Mucosa of gallbladder (tissue), 1 donor: Measurements from ENCODE around the gene PRRC1. TPM values are rescaled to one million over a fixed set of nuclear protein-coding genes. Genes with fewer than 3 reads are reported as not detected.

ENCODE experiments used
- DNase-seq: peaks from one replicate; pipeline ENCODE4 v3.0.0-alpha.2; 2020; ENCODE audit warnings: low spot score
- total RNA-seq: library from RNA; stranded (reverse); gene quantifications from one replicate; pipeline ENCODE4 v1.2.1, GENCODE V29; 2021
- donor health status: DM: no; HTN: no; CAD: no.

PRRC1 gene
- total RNA-seq, 1 donor from 2014 or later: 59.8 TPM

DNA sequence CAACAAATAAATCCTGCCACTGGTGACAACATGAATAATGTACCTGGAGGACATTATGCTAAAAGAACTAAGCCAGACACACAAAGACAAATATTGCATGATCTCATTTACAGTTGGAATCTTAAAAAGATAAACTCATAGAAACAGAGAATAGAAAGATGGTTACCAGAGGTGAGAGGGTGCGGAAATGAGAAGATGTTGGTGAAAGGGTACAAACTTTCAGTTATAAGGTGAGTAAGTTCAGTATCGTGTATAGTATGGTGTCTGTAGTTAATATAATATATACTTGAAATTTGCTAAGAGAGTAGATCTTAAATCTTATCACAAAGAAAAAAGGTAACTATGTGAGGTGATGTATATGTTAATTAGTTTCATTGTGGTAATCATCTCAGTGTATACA, 63.3 kb downstream of the PRRC1 start:
- DNase-seq: no peak

DNA sequence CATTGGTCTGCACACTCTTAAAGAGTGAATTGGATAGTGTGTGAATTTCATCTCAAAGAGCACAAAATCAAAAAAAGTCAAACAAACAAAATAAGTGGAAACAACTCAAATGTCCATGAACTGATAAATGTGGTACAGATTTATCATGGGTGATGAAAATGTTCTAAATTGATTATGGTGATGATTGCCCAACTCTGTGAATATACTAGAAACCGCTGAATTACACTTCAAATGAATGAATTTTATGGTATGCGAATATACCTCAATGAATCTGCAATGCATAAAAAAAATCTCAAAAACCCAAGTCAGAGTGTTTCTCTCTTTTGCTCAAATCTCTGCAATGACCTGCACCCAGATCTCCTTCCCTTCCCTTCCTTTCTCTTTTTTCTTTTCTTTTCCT, 64.0 kb downstream of the PRRC1 start:
- DNase-seq: no peak

DNA sequence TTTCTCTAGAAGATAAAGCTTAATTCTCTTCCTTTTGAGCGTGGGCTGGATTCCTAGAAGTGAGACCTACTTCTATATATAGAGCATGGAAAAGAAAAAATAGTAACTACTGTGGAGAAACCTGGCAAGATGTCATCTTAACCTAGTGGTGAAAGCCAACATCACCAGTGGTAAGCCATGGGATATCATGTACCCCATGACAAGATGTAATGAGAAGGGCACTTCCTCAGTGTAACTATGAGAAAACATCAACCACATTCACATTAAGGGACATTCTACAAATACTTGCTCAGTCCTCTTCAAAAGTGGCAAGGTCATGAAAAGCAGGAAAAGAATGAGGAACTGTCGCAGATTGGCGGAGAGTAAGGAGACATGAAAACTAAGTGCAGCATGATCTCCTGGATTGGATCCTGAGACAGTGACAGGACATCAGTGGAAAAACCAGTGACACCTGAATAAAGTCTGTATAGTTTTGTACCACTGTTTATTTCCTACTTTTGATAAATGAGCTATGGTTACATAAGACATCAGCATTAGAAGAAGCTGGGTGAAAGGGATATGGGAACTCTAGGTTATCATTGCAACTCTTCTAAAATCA, 65.4 kb downstream of the PRRC1 start:
- DNase-seq: no peak

DNA sequence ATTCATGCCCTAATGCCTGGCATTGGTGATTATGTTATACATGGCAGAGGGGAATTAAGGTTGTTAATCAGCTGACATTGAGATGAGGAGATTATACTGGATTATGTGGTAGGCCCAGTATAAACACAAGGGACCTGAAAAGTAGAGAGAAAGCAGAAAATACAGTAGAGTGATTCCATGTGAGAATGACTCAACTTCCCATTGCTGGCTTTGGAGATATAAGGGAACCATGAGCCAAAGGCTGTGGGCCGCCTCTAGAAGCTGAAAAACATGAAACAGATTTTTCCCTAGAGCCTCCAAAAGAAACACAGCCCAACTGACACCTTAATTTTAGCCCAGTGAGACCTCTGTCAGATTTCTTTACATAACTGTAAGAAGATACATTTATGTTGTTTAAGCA, 66.4 kb downstream of the PRRC1 start:
- DNase-seq: no peak

DNA sequence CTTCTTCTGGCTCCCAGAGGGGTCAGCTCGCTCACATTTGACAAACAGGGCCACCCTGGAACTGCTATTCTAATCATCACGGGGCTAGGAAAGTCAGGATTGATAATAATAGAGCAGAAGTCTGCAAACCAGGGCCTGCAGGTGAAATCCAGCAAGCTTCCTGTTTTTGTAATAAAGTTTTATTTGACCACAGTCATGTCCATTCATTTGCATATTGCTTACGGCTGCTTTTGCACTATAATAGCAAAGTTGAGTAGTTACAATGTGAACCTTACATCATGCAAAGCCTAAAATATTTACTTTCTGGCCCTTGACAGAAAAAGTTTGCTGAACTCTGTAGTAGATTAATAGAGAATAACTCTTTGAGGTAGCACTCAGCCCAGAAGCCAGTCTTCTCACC, 68.2 kb downstream of the PRRC1 start:
- DNase-seq: no peak

DNA sequence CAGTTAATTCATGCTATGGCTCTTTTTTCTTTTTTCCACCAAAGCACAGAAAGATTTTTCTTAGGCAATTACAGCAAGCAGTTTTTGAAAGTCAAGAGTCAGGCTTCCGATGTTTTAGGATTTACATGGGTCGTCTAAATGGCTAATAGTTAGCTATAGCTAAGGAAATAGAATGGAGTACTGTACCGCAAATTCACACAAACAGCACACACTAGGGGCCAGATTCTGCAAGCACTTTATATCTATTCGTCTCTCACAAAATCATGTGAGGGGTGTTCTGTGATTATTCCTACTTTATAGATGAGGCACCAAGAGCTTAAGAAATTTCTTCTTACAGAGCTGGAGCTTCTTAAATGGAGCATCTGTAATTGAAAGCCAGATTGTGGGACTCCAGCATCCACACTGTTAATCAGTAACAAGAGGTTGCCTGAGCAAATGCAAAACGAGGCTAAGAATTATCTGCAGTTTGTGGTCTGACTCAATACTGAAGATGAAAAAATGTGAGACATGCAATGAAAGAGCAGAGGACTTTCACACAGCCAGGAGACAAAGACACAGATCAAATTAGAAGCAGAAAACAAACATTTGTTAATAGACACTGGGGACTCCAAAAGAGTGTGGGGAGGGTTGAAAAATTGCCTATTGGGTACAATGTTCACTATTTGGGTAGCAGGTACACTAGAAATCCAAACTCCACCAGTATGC, 68.8 kb downstream of the PRRC1 start:
- DNase-seq: no peak

DNA sequence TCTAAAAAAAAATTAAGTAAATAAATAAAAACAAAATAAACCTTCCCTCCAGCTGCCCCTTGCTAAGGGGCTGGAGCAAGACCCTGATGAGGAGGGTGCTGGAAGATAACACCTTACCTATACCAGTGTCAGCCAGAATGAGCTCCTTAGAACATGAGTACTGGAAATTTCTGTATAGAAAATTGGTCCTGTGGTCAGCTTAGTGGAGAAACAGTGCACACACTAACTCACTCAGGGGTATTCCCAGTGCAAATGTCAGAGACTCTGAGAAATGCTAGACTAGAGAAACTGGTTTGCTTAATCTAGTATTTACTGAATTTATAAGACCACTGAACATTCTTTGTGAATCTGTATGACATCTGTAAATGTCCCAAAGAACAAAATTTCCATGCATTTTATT, 69.4 kb downstream of the PRRC1 start:
- no peak for DNase-seq

DNA sequence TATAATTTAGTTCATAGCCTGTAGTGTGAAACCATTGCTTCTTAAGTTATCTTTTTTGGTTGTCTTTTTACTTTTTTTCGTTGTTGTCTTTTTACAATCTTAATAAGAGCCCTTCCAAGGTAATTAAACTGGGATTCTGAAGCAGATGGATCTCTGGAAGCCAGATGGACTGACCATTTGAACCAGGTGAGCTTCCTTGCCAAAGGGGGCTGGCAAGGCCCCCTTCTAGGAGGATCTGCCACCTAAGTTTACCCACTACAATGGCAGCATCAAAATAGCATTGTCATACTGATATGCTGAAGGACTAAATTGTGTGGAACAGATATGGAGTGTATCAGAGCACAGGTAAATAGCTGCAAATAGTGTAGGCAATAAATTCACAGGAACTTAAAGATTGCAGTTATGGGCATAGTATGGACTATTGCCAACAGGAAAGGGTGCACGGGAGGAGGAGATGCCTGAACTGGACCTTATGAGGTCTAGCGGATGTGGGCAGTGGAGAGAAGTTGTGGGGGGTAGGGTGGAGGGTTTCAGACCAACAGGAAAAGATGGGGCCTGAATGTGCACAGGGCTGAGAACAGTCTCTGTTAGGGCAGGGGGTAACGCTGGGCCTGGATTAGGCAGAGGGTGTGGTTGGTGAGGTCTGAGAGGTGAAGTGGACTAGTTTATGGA, 69.9 kb downstream of the PRRC1 start:
- DNase-seq: no peak

DNA sequence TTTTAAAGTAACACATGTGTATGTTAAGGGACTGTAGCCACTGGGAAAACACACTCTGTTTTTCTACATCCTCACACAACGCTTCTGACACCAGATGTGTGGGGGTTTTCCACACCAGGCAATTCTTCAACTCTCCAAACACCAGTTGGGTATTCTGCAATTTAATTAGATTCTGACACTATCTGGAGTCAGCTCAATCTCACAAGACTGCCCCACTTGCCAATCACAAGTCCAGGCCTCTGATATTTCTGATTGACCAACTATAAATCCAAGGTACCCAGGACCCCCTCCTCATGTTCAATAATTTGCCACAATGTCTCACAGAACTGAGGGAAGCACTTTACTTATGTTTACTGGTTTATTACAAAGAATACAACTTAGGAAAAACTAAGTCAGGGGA, 70.9 kb downstream of the PRRC1 start:
- DNase-seq: no peak

DNA sequence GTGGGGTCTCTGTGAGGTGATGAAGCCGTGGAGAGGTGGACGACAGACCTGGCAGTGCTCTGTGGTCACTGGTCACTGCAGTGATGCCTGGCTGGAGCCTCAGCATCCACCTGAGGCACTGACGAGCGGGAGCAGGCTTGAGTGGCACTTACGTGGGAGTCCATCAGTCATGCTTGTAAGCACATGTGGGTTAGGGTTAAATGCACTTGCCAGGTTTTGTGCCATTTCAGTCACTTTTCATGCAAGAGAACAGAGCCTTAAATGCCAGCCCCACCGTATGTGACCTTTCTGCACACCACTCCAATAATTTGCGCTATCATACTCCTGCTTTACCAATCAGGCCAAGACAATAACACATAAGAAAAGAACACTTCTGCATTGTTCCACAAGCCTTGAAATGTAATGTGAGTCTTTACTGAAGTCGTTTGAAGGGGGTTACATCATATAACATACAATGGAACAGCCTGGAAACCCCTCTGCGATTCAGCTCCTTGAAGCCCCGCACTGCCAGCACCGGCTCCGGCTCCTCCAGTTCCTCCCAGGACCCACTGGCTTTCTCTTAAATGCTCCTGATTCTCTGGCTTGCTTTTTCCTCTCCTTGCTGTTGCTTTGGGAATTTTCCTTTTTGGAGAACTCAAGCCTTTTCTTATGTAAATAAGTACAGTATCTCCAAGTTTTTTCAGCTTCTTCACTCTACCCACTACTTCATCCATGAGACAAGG, 72.0 kb downstream of the PRRC1 start:
- no peak for DNase-seq

DNA sequence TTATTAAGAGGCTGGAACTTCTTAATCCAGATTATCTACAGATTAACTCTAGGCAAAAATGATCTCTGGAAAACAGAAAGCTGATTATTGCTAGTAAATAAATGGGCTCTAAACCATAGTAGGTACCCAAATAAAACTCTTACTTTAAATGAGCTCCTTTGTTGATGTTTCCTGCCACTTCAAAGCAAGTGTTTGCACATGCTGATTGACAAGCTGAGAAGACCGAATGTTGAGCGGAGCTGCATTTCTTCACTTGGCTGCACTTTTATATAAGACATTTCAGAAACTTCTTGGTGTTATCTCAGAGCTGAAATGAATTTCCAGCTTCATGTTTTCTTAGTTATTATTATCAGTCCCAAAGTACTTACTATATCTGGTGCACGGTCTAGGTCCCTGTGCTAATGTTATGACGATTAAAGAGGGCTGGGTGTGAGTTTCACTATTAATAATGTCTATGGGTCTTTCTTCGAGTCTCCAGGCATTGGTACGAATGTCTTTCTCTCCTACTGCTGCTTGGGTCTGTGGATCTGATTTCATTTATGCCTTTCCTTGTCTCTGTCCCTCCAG, 72.8 kb downstream of the PRRC1 start:
- DNase-seq: no peak

DNA sequence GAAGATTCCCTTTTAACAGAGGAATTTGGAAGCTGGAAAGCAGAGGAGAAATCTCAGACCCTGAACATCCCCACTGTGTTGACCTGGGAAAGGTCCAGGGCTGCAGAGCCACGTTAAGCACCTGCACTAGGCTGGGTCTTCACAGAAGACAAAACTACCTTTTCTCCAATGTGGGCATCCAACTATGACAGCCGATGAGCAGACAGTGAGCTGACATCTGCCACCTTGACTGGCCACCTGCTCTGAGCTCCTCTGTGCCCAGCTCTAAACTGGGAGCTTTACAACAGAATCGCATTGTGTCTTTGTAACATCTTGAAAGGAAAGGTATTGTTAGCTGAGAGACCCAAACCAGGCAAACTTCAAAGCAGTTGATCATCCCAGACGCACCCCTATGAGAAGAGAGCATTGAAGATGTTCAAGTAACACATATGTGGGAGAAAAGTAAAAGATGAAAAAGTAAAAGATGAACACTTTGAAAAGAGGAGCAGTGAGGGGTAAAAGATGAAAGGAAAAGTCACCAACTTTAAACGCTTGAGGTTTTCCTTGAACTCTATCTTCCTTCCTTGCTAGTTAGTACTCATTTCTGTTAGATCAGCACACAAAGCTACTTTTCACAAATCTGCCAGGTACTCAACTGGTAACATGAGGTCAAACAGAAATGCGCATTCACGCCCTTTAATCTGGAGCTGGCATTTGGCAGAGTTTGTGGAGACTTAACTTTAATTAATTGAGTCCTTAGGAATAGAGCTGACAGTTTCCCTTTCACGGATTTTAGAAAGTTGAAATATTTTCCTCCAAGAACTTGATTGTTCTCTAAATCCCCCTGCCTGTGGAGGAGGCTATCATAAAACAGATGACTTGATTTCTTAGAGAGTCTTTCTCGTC, 78.3 kb downstream of the PRRC1 start:
- no peak for DNase-seq

DNA sequence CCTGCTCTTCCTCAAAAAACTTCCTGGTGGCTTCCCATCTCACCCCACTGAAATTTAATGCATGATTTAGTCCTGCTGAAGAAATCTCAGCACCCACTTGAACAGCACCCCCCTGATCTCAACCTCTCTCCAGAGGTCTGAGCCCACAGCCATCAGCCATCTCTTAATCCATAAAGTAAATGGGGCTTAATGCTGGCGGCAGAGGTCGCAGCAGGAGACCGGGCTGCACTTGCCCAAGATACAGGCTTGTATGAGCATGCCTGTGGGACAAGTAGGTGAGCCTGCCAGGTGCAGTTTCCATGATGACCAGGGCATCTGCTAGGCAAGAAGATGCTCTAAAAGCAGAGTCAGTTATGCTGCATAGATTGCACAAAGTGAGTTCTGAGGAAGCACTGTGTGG, 79.1 kb downstream of the PRRC1 start:
- DNase-seq: no peak

DNA sequence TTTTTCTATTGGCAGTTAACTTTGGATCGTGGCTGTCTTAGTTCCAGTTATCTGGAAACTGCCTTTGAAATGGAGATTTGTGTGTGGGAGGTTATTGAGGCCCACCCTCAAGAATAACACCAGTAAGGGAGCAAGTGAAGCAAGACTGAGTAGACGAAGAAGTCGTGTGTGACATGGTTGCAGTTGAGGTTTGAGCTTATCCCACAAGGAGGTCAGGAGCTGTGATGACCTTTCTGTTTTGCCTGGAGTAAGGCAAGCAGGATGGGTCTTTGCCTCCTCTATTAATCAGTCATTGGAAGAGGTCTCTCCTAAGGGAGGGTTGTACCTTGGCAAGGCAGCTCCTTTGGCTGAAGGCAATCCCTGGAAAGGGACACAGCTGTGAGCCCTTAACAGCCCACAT, 81.9 kb downstream of the PRRC1 start:
- DNase-seq: no peak

DNA sequence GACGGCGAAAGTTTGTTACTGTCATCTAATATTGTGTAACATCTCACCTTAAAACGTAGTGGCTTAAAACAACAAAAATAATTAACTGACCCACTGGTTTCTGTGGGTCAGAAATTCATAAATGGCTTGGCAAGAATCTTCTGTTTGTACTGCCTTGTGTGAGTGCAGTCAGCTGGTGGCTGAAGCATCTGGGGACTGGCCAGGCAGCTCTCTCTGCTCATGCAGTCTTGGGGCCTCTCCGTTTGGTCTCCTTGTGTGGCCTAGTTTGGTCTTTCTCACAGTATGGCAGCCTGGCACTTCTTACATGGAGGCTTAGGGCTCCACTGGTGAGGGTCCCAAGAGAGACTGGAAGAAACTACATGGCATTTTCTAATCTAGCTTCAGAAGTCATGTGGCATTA, 82.4 kb downstream of the PRRC1 start:
- no peak for DNase-seq

DNA sequence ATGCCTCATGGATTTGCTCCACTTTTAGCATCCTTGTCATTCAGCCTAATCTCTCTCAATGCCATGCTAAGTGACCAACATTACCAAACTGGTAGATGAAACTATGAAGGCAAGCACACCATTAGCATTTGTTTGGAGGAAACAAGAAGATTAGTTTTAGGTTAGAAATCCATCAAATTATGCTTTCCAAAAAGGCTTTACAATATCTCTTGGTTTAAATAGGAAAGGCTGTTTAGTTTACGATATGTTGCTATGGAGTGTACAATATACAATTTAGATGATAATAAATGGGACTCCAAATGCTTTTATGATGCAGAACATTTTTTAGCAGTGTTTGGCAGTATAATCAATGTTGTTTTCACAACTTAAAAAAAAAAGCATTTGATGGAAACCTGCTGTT, 83.7 kb downstream of the PRRC1 start:
- DNase-seq: no peak

DNA sequence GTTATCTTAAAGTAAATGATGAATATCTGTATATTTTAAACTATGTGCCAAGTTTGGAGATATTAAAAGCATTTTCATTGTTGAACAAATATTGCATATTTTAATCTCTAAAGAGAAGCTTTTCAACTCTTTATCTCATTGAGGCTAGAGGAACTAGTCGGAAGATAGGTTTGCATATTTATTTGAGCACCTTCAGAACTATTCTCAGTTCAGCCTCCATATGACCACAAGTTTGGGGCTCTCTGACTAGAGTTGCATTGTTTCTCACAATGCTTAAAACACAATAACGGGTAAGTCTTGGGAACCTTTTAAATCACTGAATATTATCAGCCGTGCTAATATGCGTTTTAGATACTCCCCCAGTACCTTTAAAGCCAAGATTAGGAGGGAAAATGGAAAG, 84.2 kb downstream of the PRRC1 start:
- DNase-seq: no peak

DNA sequence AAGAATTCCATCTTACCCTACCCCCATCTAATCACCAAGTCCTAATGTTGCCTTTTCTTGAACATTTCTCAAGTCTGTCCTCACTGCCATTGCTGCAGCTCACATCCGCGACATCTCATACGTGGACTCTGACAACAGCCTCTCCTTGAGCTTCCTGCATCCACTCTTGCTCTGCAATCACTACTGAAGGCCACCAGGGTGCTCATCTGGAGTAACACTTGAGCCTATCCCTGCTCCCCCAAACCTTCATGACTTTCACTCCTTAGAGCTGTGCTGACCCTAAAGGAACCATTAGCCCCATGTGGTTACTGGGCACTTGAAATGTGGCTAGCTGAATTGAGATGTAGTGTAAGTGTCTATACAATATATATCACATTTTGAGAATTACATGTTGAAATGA, 85.0 kb downstream of the PRRC1 start:
- no peak for DNase-seq

DNA sequence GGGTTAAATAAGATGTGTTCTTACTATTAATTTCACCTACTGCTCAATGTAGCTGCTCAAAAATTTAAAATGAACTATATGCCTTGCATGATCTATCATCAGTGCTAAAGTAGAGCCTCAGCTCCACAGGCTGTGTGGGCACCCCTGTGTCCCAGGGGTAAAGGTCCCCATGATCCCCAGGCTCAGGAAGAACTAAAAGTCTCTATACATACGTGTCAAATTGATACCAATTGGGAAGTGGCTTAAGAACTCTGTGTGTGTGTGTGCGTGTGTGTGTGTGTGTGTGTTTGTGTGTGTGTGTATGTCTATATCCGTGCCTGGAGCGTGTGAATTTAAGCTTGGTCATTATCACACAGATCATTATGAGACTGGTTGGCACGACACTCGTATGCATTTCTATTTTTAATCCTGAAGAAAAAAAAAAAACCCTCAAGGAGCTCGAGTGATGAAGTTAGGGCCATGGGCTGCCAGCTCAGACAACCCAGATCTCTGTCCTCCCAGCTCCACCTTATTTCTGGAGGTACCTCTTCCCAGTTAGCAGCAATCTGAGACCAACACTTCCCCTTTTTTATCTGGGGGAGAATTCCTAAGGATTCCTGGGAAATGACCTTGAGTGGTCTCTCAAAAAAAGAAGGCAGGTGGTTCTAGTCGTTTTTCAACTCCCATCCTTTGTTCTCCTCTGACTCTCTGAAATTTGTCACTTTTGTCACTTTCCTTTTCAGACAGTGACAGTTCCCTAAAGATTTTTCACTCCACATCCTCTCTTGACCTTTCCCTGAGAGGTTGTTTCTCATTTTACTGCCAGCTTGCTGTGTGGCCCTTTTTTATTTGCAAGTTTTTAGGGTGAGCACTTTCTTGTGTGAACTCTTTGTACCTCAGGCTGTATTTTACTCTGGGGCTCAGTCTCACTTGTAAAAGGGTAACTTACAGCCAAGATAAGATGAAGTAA, 85.7 kb downstream of the PRRC1 start:
- no peak for DNase-seq
